Activated CD8-positive, alpha-beta T cell treated with anti-CD3 and anti-CD28 coated beads for 36 hours (primary cell): ENCODE results near the gene FGF14. TPM values are rescaled to one million over a fixed set of nuclear protein-coding genes. Genes with fewer than 3 reads are reported as not detected.

Source experiments
- ATAC-seq: fragments of 200-7000 bp; cut with Tn5 transposase; one replicate; pipeline ENCODE4 v1.10.0; 2021; ENCODE audit warnings: mild to moderate bottlenecking, moderate library complexity
- CTCF ChIA-PET: fragments of 350-600 bp; sonication (Branson Sonifier 250); formaldehyde crosslinking; loops from one replicate; lab custom pipeline; 2021; ENCODE audit warnings: antibody characterized with exemption; lab: Charles Lee
- POLR2A ChIA-PET: fragments of 350-600 bp; sonication (Branson Sonifier 250); formaldehyde crosslinking; loops from one replicate; lab custom pipeline; 2021; ENCODE audit warnings: antibody characterized with exemption; lab: Charles Lee
- DNase-seq: peaks from one replicate; pipeline ENCODE4 v3.0.0-alpha.2; 2020
- H3K27ac Mint-ChIP-seq: one replicate; pipeline ENCODE4 v1.8.0; 2021; ENCODE audit warnings: mild to moderate bottlenecking, mixed read lengths
- H3K27me3 Mint-ChIP-seq: one replicate; pipeline ENCODE4 v1.8.0; 2021; ENCODE audit warnings: mixed read lengths
- H3K36me3 Mint-ChIP-seq: one replicate; pipeline ENCODE4 v1.8.0; 2021; ENCODE audit warnings: low read depth, mixed read lengths
- H3K4me1 Mint-ChIP-seq: one replicate; pipeline ENCODE4 v1.8.0; 2021; ENCODE audit warnings: low read depth, mixed read lengths
- H3K4me3 Mint-ChIP-seq: one replicate; pipeline ENCODE4 v1.8.0; 2021; ENCODE audit warnings: mild to moderate bottlenecking, moderate library complexity, mixed read lengths
- H3K9me3 Mint-ChIP-seq: one replicate; pipeline ENCODE4 v1.8.0; 2021; ENCODE audit warnings: mixed read lengths
- CTCF ChIP-seq: fragments of 200-600 bp; IDR thresholded peaks from one replicate; pipeline ENCODE4 v1.8.0; 2022; ENCODE audit warnings: antibody characterized with exemption, mild to moderate bottlenecking
- intact Hi-C: fragments of 100-400 bp; cut with micrococcal nuclease; formaldehyde crosslinking; loops from one replicate; pipeline ENCODE4 v1.10.0; 2022
- total RNA-seq, 2 experiments: library from RNA; stranded (reverse); gene quantifications; one replicate each; pipeline ENCODE4 v1.2.3, GENCODE V29; 2021

FGF14 gene
- total RNA-seq, 2 experiments from 2014 or later: not detected

GRCh38 chr13:102000764-102001163, 401.1 kb downstream of the FGF14 start:
- ATAC-seq: no peak
- no peak overlapping the region for H3K4me3 Mint-ChIP-seq
- H3K27ac Mint-ChIP-seq: no peak overlapping the region
- H3K4me1 Mint-ChIP-seq: no peaks in the 10 kb centered on the region
- H3K36me3 Mint-ChIP-seq: no peaks in the 10 kb centered on the region
- no peak for TF ChIP-seq CTCF
- no peak for DNase-seq
- no peaks in the 10 kb centered on the region for H3K27me3 Mint-ChIP-seq
- ChIA-PET CTCF (no interaction called here), POLR2A (no interaction called here)
- intact Hi-C loops: no loop called here
- no peaks in the 10 kb centered on the region for H3K9me3 Mint-ChIP-seq

GRCh38 chr13:101998129-101998528, 403.7 kb downstream of the FGF14 start:
- intact Hi-C loops: no loop called here
- TF ChIP-seq CTCF: no peak
- H3K4me3 Mint-ChIP-seq: no peak overlapping the region
- ATAC-seq (no peak), DNase-seq (no peak)
- H3K27ac Mint-ChIP-seq: no peak overlapping the region
- H3K9me3 Mint-ChIP-seq: no peaks in the 10 kb centered on the region
- no peaks in the 10 kb centered on the region for H3K4me1 Mint-ChIP-seq
- CTCF ChIA-PET: no interaction called here
- H3K36me3 Mint-ChIP-seq: no peaks in the 10 kb centered on the region
- H3K27me3 Mint-ChIP-seq: no peaks in the 10 kb centered on the region
- POLR2A ChIA-PET: no interaction called here

- Mint-ChIP-seq H3K27ac (no peak overlapping the region), H3K36me3 (no peaks in the 10 kb centered on the region), H3K27me3 (no peaks in the 10 kb centered on the region), H3K4me3 (no peak overlapping the region), H3K9me3 (no peaks in the 10 kb centered on the region), H3K4me1 (no peaks in the 10 kb centered on the region)
- POLR2A ChIA-PET: no interaction called here
- intact Hi-C loops: no loop called here
- ATAC-seq (no peak), DNase-seq (no peak)
- TF ChIP-seq CTCF: no peak
- CTCF ChIA-PET: no interaction called here
These were observed 404.9 kb downstream of the FGF14 start for GRCh38 chr13:101996954-101997353.

DNA sequence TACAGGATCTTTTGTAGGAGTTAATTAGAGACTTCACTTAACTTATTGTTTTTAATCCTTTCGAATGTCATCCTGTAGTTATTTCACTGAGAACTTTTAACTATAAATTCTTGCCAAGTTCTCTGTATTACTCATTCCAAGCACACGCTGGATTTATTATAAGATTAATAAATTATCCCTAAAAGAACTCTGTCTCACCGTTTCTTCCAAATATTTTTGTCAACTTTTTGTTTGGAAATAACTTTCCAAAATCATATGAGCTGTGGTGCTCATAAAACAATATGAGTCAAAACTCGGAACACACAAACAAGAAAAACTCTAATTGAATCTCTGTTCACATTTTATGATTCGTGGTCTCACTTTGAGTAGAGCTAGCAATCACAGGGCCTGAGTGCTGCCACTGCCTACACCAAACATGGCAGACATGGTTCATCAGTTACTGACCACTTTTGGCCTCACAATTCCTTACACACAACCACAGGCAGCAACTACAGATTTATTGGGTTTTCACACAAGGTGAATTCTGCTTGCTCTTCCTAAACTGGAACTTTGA, 412.0 kb downstream of the FGF14 start:
- intact Hi-C loops: no loop called here
- H3K36me3 Mint-ChIP-seq: no peaks in the 10 kb centered on the region
- CTCF ChIA-PET: no interaction called here
- H3K4me3 Mint-ChIP-seq: no peak overlapping the region
- no peak for ATAC-seq
- no peaks in the 10 kb centered on the region for H3K27me3 Mint-ChIP-seq
- TF ChIP-seq CTCF: no peak
- no peak overlapping the region for H3K27ac Mint-ChIP-seq
- H3K9me3 Mint-ChIP-seq: peaks cover 5% of the 10 kb centered on the region
- POLR2A ChIA-PET: no interaction called here
- no peak for DNase-seq
- H3K4me1 Mint-ChIP-seq: no peaks in the 10 kb centered on the region

- H3K27me3 Mint-ChIP-seq: no peaks in the 10 kb centered on the region
- no peak overlapping the region for H3K27ac Mint-ChIP-seq
- intact Hi-C loops: no loop called here
- CTCF ChIA-PET: no interaction called here
- DNase-seq (no peak), ATAC-seq (no peak)
- H3K36me3 Mint-ChIP-seq: no peaks in the 10 kb centered on the region
- H3K4me3 Mint-ChIP-seq: no peak overlapping the region
- no peak for TF ChIP-seq CTCF
- no peaks in the 10 kb centered on the region for H3K4me1 Mint-ChIP-seq
- H3K9me3 Mint-ChIP-seq: peaks cover 5% of the 10 kb centered on the region
- POLR2A ChIA-PET: no interaction called here
These were observed 413.7 kb downstream of the FGF14 start for GRCh38 chr13:101988140-101988539.
